Breast epithelium (tissue), 4 donors: ENCODE results near the gene CLEC4A. TPM values are rescaled to one million over a fixed set of nuclear protein-coding genes. Genes with fewer than 3 reads are reported as not detected.
"Not testable (repeated sequence)": the region's sequence is repeated elsewhere in the genome, so short reads cannot be mapped to it uniquely, and the experiment has no call there.

Experiments
- DNase-seq, 2 donors: peaks; one replicate each; pipeline ENCODE4 v3.0.0-alpha.2; 2019; ENCODE audit warnings: low spot score in 2 of 2
- H3K27ac ChIP-seq, 2 donors: fragments of 200-600 bp; sonication (generic) in 1 of 2; one replicate each; pipeline ENCODE4 v1.5.1; 2016 to 2019; ENCODE audit warnings: mild to moderate bottlenecking in 1 of 2
- H3K27me3 ChIP-seq, 2 donors: fragments of 200-600 bp; sonication (generic) in 1 of 2; one replicate each; pipeline versions ENCODE4 v1.5.1 to v1.6.0; 2017 to 2019; ENCODE audit warnings: control low read depth in 1 of 2, mild to moderate bottlenecking in 1 of 2
- H3K36me3 ChIP-seq: fragments of 200-600 bp; one replicate; pipeline ENCODE4 v1.5.1; 2019
- H3K4me1 ChIP-seq, 2 donors: fragments of 200-600 bp; sonication (generic); one replicate each; pipeline ENCODE4 v1.5.1; 2016 to 2019; ENCODE audit warnings: control low read depth in 1 of 2
- H3K4me3 ChIP-seq, 3 donors: fragments of 200-600 bp; sonication (generic); 1 replicate in 2 of 3; 2 replicates in 1 of 3; pipeline ENCODE4 v1.5.1; 2016 to 2019; ENCODE audit warnings: mild to moderate bottlenecking in 3 of 3, moderate library complexity in 2 of 3
- H3K9me3 ChIP-seq, 2 donors: fragments of 200-600 bp; sonication (generic) in 1 of 2; one replicate each; pipeline ENCODE4 v1.5.1; 2016 to 2019; ENCODE audit warnings: control low read depth in 1 of 2
- POLR2A ChIP-seq: fragments of 450-650 bp; IDR thresholded peaks from one replicate; pipeline ENCODE4 v1.6.1; 2016; ENCODE audit warnings: antibody characterized with exemption, mild to moderate bottlenecking, moderate library complexity
- POLR2AphosphoS5 ChIP-seq, 3 donors: sonication (generic); formaldehyde crosslinking; IDR thresholded peaks; one replicate each; pipeline ENCODE4 v1.6.1; 2017; ENCODE audit warnings: antibody characterized with exemption in 3 of 3
- intact Hi-C: fragments of 100-400 bp; cut with DNase I; formaldehyde crosslinking; loops from one replicate; pipeline ENCODE4 v1.15.1; 2023; ENCODE audit warnings: low total_unique reads
- total RNA-seq, 3 donors: library from RNA; depleted of rRNA; stranded (reverse); fragments of >200 nt; gene quantifications; one replicate each; pipeline ENCODE4 v1.1.0, GENCODE V29; 2016
- TF ChIP-seq, protein P1 (sequence below), 3 donors: fragments of 450-650 bp; IDR thresholded peaks; one replicate each; pipeline ENCODE4 v1.5.1; 2016 to 2017; ENCODE audit warnings: antibody characterized with exemption in 3 of 3, mild to moderate bottlenecking in 3 of 3, moderate library complexity in 3 of 3

The CLEC4A gene
- total RNA-seq, 3 donors from 2014 or later, result 2.5 to 3.9 (median 3.4) TPM

DNA sequence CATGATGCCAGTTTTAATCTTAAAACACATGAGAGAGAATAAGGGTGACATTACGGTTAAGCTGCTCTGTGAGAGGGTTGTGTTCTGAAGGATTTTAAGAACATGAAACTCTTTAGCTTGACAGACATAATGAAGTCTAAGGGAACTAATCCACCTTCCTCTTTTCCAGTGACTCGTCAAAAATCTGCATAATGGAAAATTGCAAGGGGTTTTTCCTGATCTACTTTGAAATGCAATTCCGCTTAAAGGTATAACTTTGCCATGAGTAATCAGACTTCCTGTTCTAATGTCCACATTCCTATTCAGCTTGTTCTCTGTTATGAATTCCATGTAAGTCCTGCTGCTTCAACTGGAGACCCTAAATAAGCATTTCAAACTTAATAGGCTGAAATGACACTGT lies 33.4 kb downstream of the CLEC4A start, which contains the start of gene ZNF705A:
ZNF705A (plus strand) TSS at position 171 of the 400 bp plus-strand sequence. CDS start 15,611 bp downstream, outside the sequence.
- DNase-seq, result no peak
- no peaks in the 10 kb centered on the region for H3K9me3 ChIP-seq
- intact Hi-C loops, result no loop called here
- no peaks in the 10 kb centered on the region for H3K36me3 ChIP-seq
- no peak within 1 kb of the TSS for H3K27ac ChIP-seq
- TF ChIP-seq, protein P1, sequence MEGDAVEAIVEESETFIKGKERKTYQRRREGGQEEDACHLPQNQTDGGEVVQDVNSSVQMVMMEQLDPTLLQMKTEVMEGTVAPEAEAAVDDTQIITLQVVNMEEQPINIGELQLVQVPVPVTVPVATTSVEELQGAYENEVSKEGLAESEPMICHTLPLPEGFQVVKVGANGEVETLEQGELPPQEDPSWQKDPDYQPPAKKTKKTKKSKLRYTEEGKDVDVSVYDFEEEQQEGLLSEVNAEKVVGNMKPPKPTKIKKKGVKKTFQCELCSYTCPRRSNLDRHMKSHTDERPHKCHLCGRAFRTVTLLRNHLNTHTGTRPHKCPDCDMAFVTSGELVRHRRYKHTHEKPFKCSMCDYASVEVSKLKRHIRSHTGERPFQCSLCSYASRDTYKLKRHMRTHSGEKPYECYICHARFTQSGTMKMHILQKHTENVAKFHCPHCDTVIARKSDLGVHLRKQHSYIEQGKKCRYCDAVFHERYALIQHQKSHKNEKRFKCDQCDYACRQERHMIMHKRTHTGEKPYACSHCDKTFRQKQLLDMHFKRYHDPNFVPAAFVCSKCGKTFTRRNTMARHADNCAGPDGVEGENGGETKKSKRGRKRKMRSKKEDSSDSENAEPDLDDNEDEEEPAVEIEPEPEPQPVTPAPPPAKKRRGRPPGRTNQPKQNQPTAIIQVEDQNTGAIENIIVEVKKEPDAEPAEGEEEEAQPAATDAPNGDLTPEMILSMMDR (IDR thresholded peaks at IDR 0.05), result no peak
- TF ChIP-seq POLR2A, result no peak
- no peak for TF ChIP-seq POLR2AphosphoS5 (IDR thresholded peaks at IDR 0.05)
- H3K4me3 ChIP-seq, result no peak within 1 kb of the TSS
- no peaks in the 10 kb centered on the region for H3K27me3 ChIP-seq
- no peaks in the 10 kb centered on the region for H3K4me1 ChIP-seq

DNA sequence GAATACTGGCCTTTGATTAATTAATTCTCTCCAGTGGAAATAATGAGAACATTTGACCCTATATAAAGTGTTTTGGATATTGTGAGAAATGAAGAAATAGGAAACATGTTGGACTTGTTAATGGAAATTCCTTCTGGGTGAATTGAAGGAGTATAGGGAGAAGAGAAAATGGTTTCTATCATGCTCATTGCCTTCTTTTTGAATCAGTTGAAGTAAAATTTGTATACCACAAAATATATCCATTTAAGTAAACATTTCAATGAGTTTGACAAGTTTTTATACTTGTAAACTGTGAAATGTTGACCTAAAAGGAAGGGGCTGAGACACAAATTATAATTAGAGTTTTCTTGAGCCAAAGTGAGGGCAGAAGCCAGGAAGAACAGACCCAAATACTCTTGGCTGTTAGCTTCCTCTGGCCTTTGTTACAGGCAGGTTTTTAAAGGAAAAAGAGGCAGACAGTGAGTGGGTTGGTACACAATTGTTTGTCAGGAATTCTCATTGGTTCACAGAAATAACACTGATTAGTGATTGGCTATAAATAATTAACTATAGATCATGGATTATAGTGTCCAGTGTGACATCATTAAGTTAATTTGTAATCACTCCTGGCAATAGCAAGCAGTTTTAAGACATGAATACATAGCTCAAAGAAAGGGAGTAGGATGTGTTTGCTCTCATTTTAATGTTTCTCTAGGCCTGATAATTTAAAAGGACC lies 34.2 kb downstream of the CLEC4A start:
- TF ChIP-seq, protein P1 (IDR thresholded peaks at IDR 0.05), result no peak
- TF ChIP-seq POLR2A (no peak), POLR2AphosphoS5 (IDR thresholded peaks at IDR 0.05) (no peak)
- H3K9me3 ChIP-seq, result no peaks in the 10 kb centered on the region
- intact Hi-C loops, result no loop called here
- no peak for DNase-seq
- no peak overlapping the region for H3K4me3 ChIP-seq
- no peaks in the 10 kb centered on the region for H3K36me3 ChIP-seq
- H3K4me1 ChIP-seq, result no peaks in the 10 kb centered on the region
- H3K27me3 ChIP-seq, result no peaks in the 10 kb centered on the region
- H3K27ac ChIP-seq, result no peak overlapping the region

DNA sequence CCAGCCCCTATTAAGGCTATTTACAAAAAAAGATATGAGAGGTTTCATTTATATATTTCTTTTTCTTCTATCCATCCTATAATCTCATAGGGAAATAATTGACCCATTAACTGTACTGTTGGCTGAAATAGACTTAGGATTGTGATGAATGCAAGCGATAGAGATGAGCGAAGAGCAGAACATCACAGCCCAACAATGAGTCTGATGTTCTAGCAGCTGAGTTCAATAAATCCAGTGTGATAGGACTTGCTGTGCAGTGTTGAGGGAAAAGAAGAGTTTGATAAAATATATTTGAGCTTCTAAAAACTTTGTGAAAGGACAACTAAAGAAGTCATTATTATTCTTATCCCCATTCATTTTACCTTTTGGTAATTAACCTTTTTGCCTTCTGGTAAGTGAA lies 49.5 kb downstream of the CLEC4A start:
- intact Hi-C loops, H3K9me3 ChIP-seq, H3K36me3 ChIP-seq, H3K4me3 ChIP-seq, H3K4me1 ChIP-seq, H3K27me3 ChIP-seq, DNase-seq, H3K27ac ChIP-seq: not testable (repeated sequence)

DNA sequence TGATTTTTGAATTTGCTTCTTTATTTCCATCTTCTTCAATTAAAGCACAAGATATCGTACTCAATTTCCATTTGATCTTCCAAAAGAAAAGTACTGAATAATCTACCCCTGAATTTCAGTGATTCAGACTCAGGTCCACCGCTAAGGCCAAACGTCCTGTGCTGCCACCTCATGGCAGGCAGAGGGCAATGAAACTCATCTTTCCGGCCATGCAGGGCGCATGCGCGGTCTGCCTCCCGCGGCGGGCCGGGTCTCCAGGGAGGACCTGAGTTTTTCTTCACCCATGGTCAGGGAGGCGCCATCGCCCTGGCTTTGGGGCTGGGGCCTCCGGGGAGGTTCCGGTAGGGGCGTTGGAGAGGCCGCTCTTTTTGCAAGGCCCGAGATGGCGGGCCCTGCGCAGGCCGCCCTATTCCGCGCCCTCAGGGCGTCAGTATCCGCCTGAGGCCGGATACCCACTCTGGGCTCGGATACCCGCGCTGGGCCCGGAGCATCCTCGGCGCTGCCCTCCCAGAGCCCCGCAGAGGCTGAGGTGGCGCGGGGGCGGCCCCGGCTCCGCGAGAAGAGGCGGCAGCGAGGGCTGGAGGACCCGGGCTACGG lies 56.7 kb downstream of the CLEC4A start:
- H3K9me3 ChIP-seq, H3K36me3 ChIP-seq, H3K4me1 ChIP-seq, intact Hi-C loops, H3K27me3 ChIP-seq: not testable (repeated sequence)
- peak; percentile 46 to 63 for DNase-seq
- peak overlapping the region; percentile 81 to 89 for H3K27ac ChIP-seq
- TF ChIP-seq, protein P1 (IDR thresholded peaks at IDR 0.05), result peak in 1 of 3 donors; percentile 55
- peak overlapping the region; percentile 61 to 81 (median 75) for H3K4me3 ChIP-seq

DNA sequence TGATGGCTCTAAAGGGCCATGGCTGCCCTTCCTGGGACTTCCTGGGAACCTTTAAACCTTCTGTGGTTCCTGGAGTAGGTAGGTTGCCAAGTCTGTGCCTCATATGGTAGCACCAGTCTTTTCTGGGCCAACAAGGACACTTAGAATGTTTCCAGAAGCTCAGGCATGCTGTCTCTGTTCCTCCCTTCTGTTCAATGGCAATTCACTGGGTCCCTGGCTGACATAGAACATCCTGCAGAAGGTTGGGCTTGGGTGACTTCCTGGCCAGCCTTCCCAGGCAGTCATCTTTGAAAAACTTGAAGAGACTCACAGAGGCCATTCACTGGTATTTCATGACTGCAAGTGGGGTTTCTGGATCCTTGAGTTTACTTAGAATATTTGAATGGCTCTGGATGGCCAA lies 57.9 kb downstream of the CLEC4A start:
- DNase-seq, H3K27me3 ChIP-seq, intact Hi-C loops, H3K9me3 ChIP-seq, H3K4me1 ChIP-seq, H3K36me3 ChIP-seq: not testable (repeated sequence)
- Histone ChIP-seq H3K4me3 (peak overlapping the region in 2 of 3 donors; percentile 75 to 81), H3K27ac (peak overlapping the region in 1 of 2 donors; percentile 43)

DNA sequence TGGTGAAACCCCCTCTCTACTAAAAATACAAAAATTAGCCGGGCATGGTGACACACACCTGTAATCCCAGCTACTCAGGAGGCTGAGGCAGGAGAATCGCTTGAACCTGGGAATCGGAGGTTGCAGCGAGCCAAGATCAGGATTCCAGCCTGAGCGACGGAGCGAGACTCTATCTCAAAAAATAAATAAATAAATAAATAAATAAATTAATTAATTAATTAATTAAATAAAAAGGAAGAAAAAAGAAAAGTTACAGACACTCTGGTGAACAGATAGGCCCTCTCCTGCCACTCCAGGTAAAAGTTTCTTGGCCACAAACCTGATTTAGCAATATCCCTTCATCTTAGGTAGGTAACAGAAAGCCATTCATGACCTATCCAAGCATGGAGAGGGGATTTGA lies 59.5 kb downstream of the CLEC4A start:
- H3K36me3 ChIP-seq, H3K9me3 ChIP-seq, H3K4me1 ChIP-seq, intact Hi-C loops, H3K4me3 ChIP-seq, DNase-seq, H3K27ac ChIP-seq, H3K27me3 ChIP-seq: not testable (repeated sequence)

DNA sequence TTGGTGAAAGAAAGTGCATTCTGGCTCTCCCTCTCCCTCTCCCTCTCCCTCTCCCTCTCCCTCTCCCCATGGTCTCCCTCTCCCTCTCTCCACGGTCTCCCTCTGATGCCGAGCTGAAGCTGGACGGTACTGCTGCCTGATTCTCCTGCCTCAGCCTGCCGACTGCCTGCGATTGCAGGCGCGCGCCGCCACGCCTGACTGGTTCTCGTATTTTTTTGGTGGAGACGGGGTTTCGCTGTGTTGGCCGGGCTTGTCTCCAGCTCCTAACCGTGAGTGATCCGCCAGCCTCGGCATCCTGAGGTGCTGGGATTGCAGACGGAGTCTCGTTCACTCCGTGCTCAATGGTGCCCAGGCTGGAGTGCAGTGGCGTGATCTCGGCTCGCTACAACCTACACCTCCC lies 59.9 kb downstream of the CLEC4A start:
- intact Hi-C loops, DNase-seq, H3K4me1 ChIP-seq, H3K36me3 ChIP-seq, H3K27ac ChIP-seq, H3K27me3 ChIP-seq, H3K4me3 ChIP-seq, H3K9me3 ChIP-seq: not testable (repeated sequence)

DNA sequence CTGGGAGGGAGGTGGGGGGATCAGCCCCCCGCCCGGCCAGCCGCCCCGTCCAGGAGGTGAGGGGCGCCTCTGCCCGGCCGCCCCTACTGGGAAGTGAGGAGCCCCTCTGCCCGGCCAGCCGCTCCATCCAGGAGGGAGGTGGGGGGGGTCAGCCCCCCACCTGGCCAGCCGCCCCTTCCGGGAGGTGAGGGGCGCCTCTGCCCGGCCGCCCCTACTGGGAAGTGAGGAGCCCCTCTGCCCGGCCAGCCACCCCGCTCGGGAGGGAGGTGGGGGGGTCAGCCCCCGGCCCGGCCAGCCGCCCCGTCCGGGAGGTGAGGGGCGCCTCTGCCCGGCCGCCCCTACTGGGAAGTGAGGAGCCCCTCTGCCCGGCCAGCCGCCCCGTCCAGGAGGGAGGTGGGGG lies 60.8 kb downstream of the CLEC4A start:
- H3K4me3 ChIP-seq, H3K4me1 ChIP-seq, intact Hi-C loops, H3K36me3 ChIP-seq, DNase-seq, H3K9me3 ChIP-seq, H3K27me3 ChIP-seq, H3K27ac ChIP-seq: not testable (repeated sequence)

DNA sequence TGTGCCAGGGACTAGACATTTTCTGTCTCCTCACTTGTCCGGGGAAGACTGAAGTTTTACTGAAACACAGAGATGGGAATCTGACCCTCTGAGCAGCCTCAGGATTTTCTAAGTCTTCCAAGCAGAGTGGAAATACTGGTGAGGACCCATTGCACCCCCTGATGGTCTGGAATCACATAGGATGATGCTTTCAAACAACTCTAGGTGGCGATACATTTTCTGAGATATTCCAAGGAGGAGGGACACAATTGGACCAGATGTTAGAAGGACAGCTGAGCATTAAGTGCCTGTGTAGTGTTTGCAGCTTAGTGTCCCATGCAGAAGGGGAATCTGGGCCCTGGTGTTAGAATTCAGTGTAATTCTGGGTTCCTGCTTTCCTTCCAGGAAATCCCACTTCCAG lies 64.7 kb downstream of the CLEC4A start:
- H3K4me1 ChIP-seq, H3K36me3 ChIP-seq, H3K27ac ChIP-seq, DNase-seq, H3K4me3 ChIP-seq, H3K27me3 ChIP-seq, H3K9me3 ChIP-seq, intact Hi-C loops: not testable (repeated sequence)
